PC-3 (cell line): Measurements from ENCODE around the gene NTM. TPM values are rescaled to one million over a fixed set of nuclear protein-coding genes. Genes with fewer than 3 reads are reported as not detected.

ENCODE experiments used
- ATAC-seq: fragments of 200-7000 bp; cut with Tn5 transposase; 2 replicates; pipeline ENCODE4 v1.9.1; 2020; ENCODE audit warnings: mild to moderate bottlenecking, moderate library complexity
- BruUV-seq: library from RNA; stranded (reverse); fragments of 400-500 nt; replicated peaks from 2 replicates; lab custom pipeline; 2021; lab: Mats Ljungman, UMichigan
- CTCF ChIA-PET: fragments of 300-600 bp; sonication (Branson Sonifier 250); formaldehyde crosslinking; loops from one replicate; lab custom pipeline; 2022; ENCODE audit warnings: antibody characterized with exemption; lab: Charles Lee
- POLR2A ChIA-PET: fragments of 300-600 bp; sonication (Branson Sonifier 250); formaldehyde crosslinking; loops from one replicate; lab custom pipeline; 2022; ENCODE audit warnings: antibody characterized with exemption; ENCODE audit not compliant: unreplicated experiment; lab: Charles Lee
- DNase-seq: peaks from one replicate; pipeline ENCODE4 v3.0.0-alpha.2; 2015
- H2AFZ ChIP-seq: fragments of 300-600 bp; sonication (generic); 2 replicates; pipeline ENCODE4 v1.6.0; 2016; ENCODE audit warnings: antibody characterized with exemption, low read length
- H3F3A ChIP-seq: fragments of 300-600 bp; sonication (generic); one replicate; pipeline ENCODE4 v1.6.0; 2017; ENCODE audit warnings: antibody characterized with exemption, low read length, control low read depth, mild to moderate bottlenecking; ENCODE audit not compliant: unreplicated experiment
- H3K27ac ChIP-seq: fragments of 300-600 bp; sonication (generic); 2 replicates; pipeline ENCODE4 v1.5.1; 2016; ENCODE audit warnings: mild to moderate bottlenecking, low read length
- H3K27me3 ChIP-seq: fragments of 300-600 bp; sonication (generic); 2 replicates; pipeline ENCODE4 v1.6.1; 2016; ENCODE audit warnings: low read length, mixed read lengths
- H3K36me3 ChIP-seq: fragments of 300-600 bp; sonication (generic); 2 replicates; pipeline ENCODE4 v1.6.1; 2016; ENCODE audit warnings: low read depth, mixed run types, low read length, mixed read lengths
- H3K4me1 ChIP-seq: fragments of 300-600 bp; sonication (generic); 2 replicates; pipeline ENCODE4 v1.5.1; 2016; ENCODE audit warnings: low read length; ENCODE audit not compliant: insufficient read depth
- H3K4me2 ChIP-seq: fragments of 300-600 bp; sonication (generic); 2 replicates; pipeline ENCODE4 v1.6.0; 2016; ENCODE audit warnings: low read length
- H3K4me3 ChIP-seq: fragments of 300-600 bp; sonication (generic); 2 replicates; pipeline ENCODE4 v1.5.1; 2016; ENCODE audit warnings: mild to moderate bottlenecking, low read length, mixed read lengths
- H3K79me2 ChIP-seq: fragments of 300-600 bp; sonication (generic); 2 replicates; pipeline ENCODE4 v1.6.1; 2017; ENCODE audit warnings: low read length, mixed read lengths
- H3K9ac ChIP-seq: fragments of 300-600 bp; sonication (generic); 2 replicates; pipeline ENCODE4 v1.6.0; 2016; ENCODE audit warnings: mild to moderate bottlenecking, low read length
- H3K9me2 ChIP-seq: fragments of 300-600 bp; sonication (generic); replicated peaks from 2 replicates; pipeline ENCODE4 v1.6.1; 2016; ENCODE audit warnings: mixed run types, low read length, mixed read lengths
- H3K9me3 ChIP-seq: fragments of 300-600 bp; sonication (generic); 2 replicates; pipeline ENCODE4 v1.6.1; 2016; ENCODE audit warnings: low read length, mixed read lengths
- H4K20me1 ChIP-seq: fragments of 300-600 bp; sonication (generic); 2 replicates; pipeline ENCODE4 v1.6.1; 2016; ENCODE audit warnings: low read length, mixed read lengths
- CTCF ChIP-seq: fragments of 300-600 bp; sonication (generic); conservative IDR thresholded peaks from 2 replicates; pipeline ENCODE4 v1.5.1; 2017; ENCODE audit warnings: antibody characterized with exemption, low read depth, mild to moderate bottlenecking, low read length
- EZH2 ChIP-seq: fragments of 300-600 bp; sonication (generic); IDR thresholded peaks from one replicate; pipeline ENCODE4 v1.6.1; 2017; ENCODE audit warnings: antibody characterized with exemption, mild to moderate bottlenecking, low read length; ENCODE audit not compliant: unreplicated experiment
- EZH2phosphoT487 ChIP-seq: fragments of 300-600 bp; sonication (generic); IDR thresholded peaks from 2 replicates; pipeline ENCODE4 v1.6.1; 2018; ENCODE audit warnings: mild to moderate bottlenecking, antibody characterized with exemption, low read length, borderline replicate concordance
- intact Hi-C: fragments of 100-400 bp; cut with micrococcal nuclease; formaldehyde crosslinking; loops from 2 replicates; pipeline ENCODE4 v1.9.0; 2023
- total RNA-seq: library from RNA; depleted of rRNA; stranded (reverse); fragments of >200 nt; gene quantifications from 2 replicates; pipeline ENCODE4 v1.2.3, GENCODE V29; 2014

NTM gene
- total RNA-seq, 1 experiment from 2014 or later = not detected

GRCh38 chr11:132055296-132055695, 684.9 kb downstream of the NTM start:
- intact Hi-C loops = no loop called here
- H4K20me1 ChIP-seq = no peaks in the 10 kb centered on the region
- no peak for ATAC-seq
- BruUV-seq = no TSS peak
- no peak overlapping the region for H2AFZ ChIP-seq
- H3K27ac ChIP-seq = no peak overlapping the region
- TF ChIP-seq CTCF (no peak), EZH2phosphoT487 (no peak), EZH2 (no peak)
- H3K4me3 ChIP-seq = no peak overlapping the region
- ChIA-PET CTCF (no interaction called here), POLR2A (no interaction called here)
- H3K27me3 ChIP-seq = no peaks in the 10 kb centered on the region
- H3K36me3 ChIP-seq = no peaks in the 10 kb centered on the region
- no peaks in the 10 kb centered on the region for H3K9me2 ChIP-seq
- no peaks in the 10 kb centered on the region for H3F3A ChIP-seq
- H3K9me3 ChIP-seq = no peaks in the 10 kb centered on the region
- no peak for DNase-seq
- H3K79me2 ChIP-seq = no peaks in the 10 kb centered on the region
- no peak overlapping the region for H3K4me2 ChIP-seq
- H3K9ac ChIP-seq = no peak overlapping the region
- peaks cover 5% of the 10 kb centered on the region for H3K4me1 ChIP-seq

- Histone ChIP-seq H3K4me2 (no peak overlapping the region), H3K9me2 (no peaks in the 10 kb centered on the region), H3K9me3 (no peaks in the 10 kb centered on the region), H4K20me1 (no peaks in the 10 kb centered on the region), H2AFZ (no peak overlapping the region), H3K27me3 (no peaks in the 10 kb centered on the region), H3K9ac (no peak overlapping the region), H3K4me3 (no peak overlapping the region), H3K27ac (no peak overlapping the region), H3K79me2 (no peaks in the 10 kb centered on the region), H3K4me1 (peaks cover 14% of the 10 kb centered on the region), H3F3A (no peaks in the 10 kb centered on the region), H3K36me3 (no peaks in the 10 kb centered on the region)
- ChIA-PET CTCF (no interaction called here), POLR2A (no interaction called here)
- DNase-seq (no peak), ATAC-seq (no peak)
- TF ChIP-seq EZH2 = no peak
- no peak for TF ChIP-seq CTCF
- no peak for TF ChIP-seq EZH2phosphoT487
- no TSS peak for BruUV-seq
- intact Hi-C loops = no loop called here
Measured at GRCh38 chr11:132056689-132057088, 686.3 kb downstream of the NTM start.

GRCh38 chr11:132057266-132057665, 686.9 kb downstream of the NTM start:
- POLR2A ChIA-PET = no interaction called here
- TF ChIP-seq EZH2 (no peak), CTCF (no peak), EZH2phosphoT487 (no peak)
- H2AFZ ChIP-seq = no peak overlapping the region
- CTCF ChIA-PET = no interaction called here
- no peaks in the 10 kb centered on the region for H3K79me2 ChIP-seq
- DNase-seq = no peak
- no peaks in the 10 kb centered on the region for H3K9me3 ChIP-seq
- H3K4me1 ChIP-seq = peaks cover 14% of the 10 kb centered on the region
- ATAC-seq = no peak
- H3K4me2 ChIP-seq = no peak overlapping the region
- H3K36me3 ChIP-seq = no peaks in the 10 kb centered on the region
- no peaks in the 10 kb centered on the region for H3F3A ChIP-seq
- no peak overlapping the region for H3K27ac ChIP-seq
- no peaks in the 10 kb centered on the region for H3K9me2 ChIP-seq
- H3K27me3 ChIP-seq = no peaks in the 10 kb centered on the region
- H3K4me3 ChIP-seq = no peak overlapping the region
- intact Hi-C loops = no loop called here
- BruUV-seq = no TSS peak
- no peaks in the 10 kb centered on the region for H4K20me1 ChIP-seq
- no peak overlapping the region for H3K9ac ChIP-seq
